Kidney (tissue), 14 donors: ENCODE results near the gene RHOT2. TPM values are rescaled to one million over a fixed set of nuclear protein-coding genes. Genes with fewer than 3 reads are reported as not detected.

Experiments used
- DNase-seq, 5 donors: peaks; one replicate each; pipeline ENCODE4 v3.0.0-alpha.2; 2013 to 2020
- FAIRE-seq: peaks from 2 replicates; lab custom pipeline; 2012; peaks lifted over from hg19 to GRCh38; lab: Jason Lieb, UNC
- H3K27ac ChIP-seq, 2 donors: one replicate each; pipeline ENCODE4 v1.7.0; 2013; ENCODE audit warnings: low read depth in 2 of 2, low read length in 2 of 2, inconsistent platforms in 1 of 2
- H3K27me3 ChIP-seq: one replicate; pipeline ENCODE4 v1.7.1; 2013; ENCODE audit warnings: low read length, inconsistent platforms; ENCODE audit not compliant: control insufficient read depth, insufficient read depth
- H3K36me3 ChIP-seq, 3 donors: one replicate each; pipeline versions ENCODE4 v1.7.0 to v1.7.1; 2013; ENCODE audit warnings: low read length in 3 of 3, control low read depth in 1 of 3, inconsistent platforms in 1 of 3; ENCODE audit not compliant: insufficient read depth in 3 of 3, control insufficient read depth in 2 of 3
- H3K4me1 ChIP-seq, 3 donors: one replicate each; pipeline versions ENCODE4 v1.7.0 to v1.7.1; 2013; ENCODE audit warnings: low read length in 3 of 3, inconsistent platforms in 1 of 3, low read depth in 1 of 3; ENCODE audit not compliant: control insufficient read depth in 2 of 3, insufficient read depth in 2 of 3
- H3K4me3 ChIP-seq, 3 donors: one replicate each; pipeline versions ENCODE4 v1.7.0 to v1.8.1; 2013; ENCODE audit warnings: low read length in 3 of 3, control low read depth in 1 of 3, inconsistent platforms in 1 of 3
- H3K9ac ChIP-seq, 3 donors: one replicate each; pipeline versions ENCODE4 v1.7.0 to v1.7.1; 2013; ENCODE audit warnings: low read length in 3 of 3, control low read depth in 1 of 3, inconsistent platforms in 1 of 3
- H3K9me3 ChIP-seq, 3 donors: one replicate each; pipeline versions ENCODE4 v1.7.0 to v1.7.1; 2013; ENCODE audit warnings: low read length in 3 of 3, control low read depth in 1 of 3, inconsistent platforms in 1 of 3; ENCODE audit not compliant: control insufficient read depth in 2 of 3, insufficient read depth in 1 of 3
- CTCF ChIP-seq: IDR thresholded peaks from 3 replicates; pipeline ENCODE4 v1.5.1; 2012; ENCODE audit warnings: mild to moderate bottlenecking, moderate library complexity, borderline replicate concordance; ENCODE audit not compliant: insufficient read depth; ENCODE audit errors: extremely low read depth
- intact Hi-C: fragments of 100-400 bp; cut with DNase I; formaldehyde crosslinking; loops from one replicate; pipeline ENCODE4 v1.11.1; 2022
- polyA plus RNA-seq: library from polyadenylated mRNA; stranded (reverse); fragments of 350-450 nt; fragmentation: Illumina TruSeq; extraction: RNeasy Lipid Tissue Mini Kit (QIAGEN cat#74804); gene quantifications from one replicate; pipeline ENCODE4 v1.2.3, GENCODE V29; 2014; ENCODE audit warnings: low read depth, low replicate concordance; ENCODE audit not compliant: insufficient read depth
- total RNA-seq: library from RNA; stranded (reverse); fragmentation: NEBNext Ultra II Directional; extraction: Animal tissue kit (Norgen Biotek cat#: 25700); gene quantifications from one replicate; pipeline ENCODE4 v1.2.1, GENCODE V29; 2021
- donor health status: control.
- donor health status: control.
- donor health status: control.
- donor health status: control.
- donor health status: control.
- donor health status: DM: yes; HTN: yes; CAD: no.
- donor health status: Normal renal cell carcinoma (clear cell type).

The RHOT2 gene
- total and polyA plus RNA-seq, 2 donors from 2014 or later, result 90.5 to 117 TPM

- Histone ChIP-seq H3K9me3 (no peaks in the 10 kb centered on the region), H3K27me3 (no peaks in the 10 kb centered on the region), H3K4me3 (no peak overlapping the region), H3K36me3 (peaks cover 0 to 10% (median 3%) of the 10 kb centered on the region in 3 donors), H3K4me1 (peaks cover 0 to 18% (median 6%) of the 10 kb centered on the region in 3 donors), H3K27ac (no peak overlapping the region), H3K9ac (no peak overlapping the region)
- no peak for TF ChIP-seq CTCF
- intact Hi-C loops, result no loop called here
- no peak for FAIRE-seq
- no peak for DNase-seq
Observed at GRCh38 chr16:676565-676902, 8.6 kb downstream of the RHOT2 start.

GRCh38 chr16:676913-677312 is 9.0 kb downstream of the RHOT2 start:
- DNase-seq, result peak in 1 of 5 donors; percentile 81
- Histone ChIP-seq H3K9ac (no peak overlapping the region), H3K4me3 (no peak overlapping the region), H3K4me1 (peaks cover 0 to 22% (median 7%) of the 10 kb centered on the region in 3 donors), H3K9me3 (no peaks in the 10 kb centered on the region), H3K27me3 (no peaks in the 10 kb centered on the region), H3K27ac (no peak overlapping the region), H3K36me3 (peaks cover 3 to 11% (median 6%) of the 10 kb centered on the region in 3 donors)
- TF ChIP-seq CTCF, result no peak
- intact Hi-C loops, result no loop called here
- no peak for FAIRE-seq

GRCh38 chr16:677316-678190 is 9.6 kb downstream of the RHOT2 start:
- no peak overlapping the region for H3K4me3 ChIP-seq
- no peak overlapping the region for H3K27ac ChIP-seq
- intact Hi-C loops, result no loop called here
- no peak for TF ChIP-seq CTCF
- no peak for FAIRE-seq
- no peak overlapping the region for H3K9ac ChIP-seq
- H3K27me3 ChIP-seq, result no peaks in the 10 kb centered on the region
- peaks cover 5 to 13% (median 11%) of the 10 kb centered on the region in 3 donors for H3K36me3 ChIP-seq
- peak in 1 of 5 donors; percentile 84 for DNase-seq
- peaks cover 0 to 29% (median 7%) of the 10 kb centered on the region in 3 donors for H3K4me1 ChIP-seq
- H3K9me3 ChIP-seq, result no peaks in the 10 kb centered on the region
